IPS DF 6.9 (cell line): Measurements from ENCODE around the gene PPP1R12C.

ENCODE experiments used
- DNase-seq: peaks from one replicate; pipeline ENCODE4 v3.0.0-alpha.2; 2013; ENCODE audit warnings: low read depth, low spot score
- H3K27ac ChIP-seq: one replicate; pipeline ENCODE4 v1.5.1; 2013; ENCODE audit warnings: low read length, control low read depth
- H3K27me3 ChIP-seq: 2 replicates; pipeline ENCODE4 v1.6.1; 2013; ENCODE audit warnings: mild to moderate bottlenecking, low read length; ENCODE audit not compliant: control insufficient read depth, insufficient read depth
- H3K36me3 ChIP-seq: 2 replicates; pipeline ENCODE4 v1.6.1; 2013; ENCODE audit warnings: low read length; ENCODE audit not compliant: control insufficient read depth, insufficient read depth
- H3K4me1 ChIP-seq: 2 replicates; pipeline ENCODE4 v1.6.1; 2013; ENCODE audit warnings: low read length; ENCODE audit not compliant: control insufficient read depth, insufficient read depth
- H3K4me3 ChIP-seq: 2 replicates; pipeline ENCODE4 v1.5.1; 2013; ENCODE audit warnings: mild to moderate bottlenecking, low read length
- H3K9me3 ChIP-seq: 2 replicates; pipeline ENCODE4 v1.6.1; 2013; ENCODE audit warnings: low read length, inconsistent platforms; ENCODE audit not compliant: control insufficient read depth, insufficient read depth
- WGBS: extraction: QIAGEN DNeasy Blood & Tissue Kit; methylation state at CpG from one replicate; pipeline ENCODE4 v1.1.7; 2013; ENCODE audit warnings: mixed read lengths, missing lambda C conversion rate; ENCODE audit not compliant: insufficient read length, insufficient coverage; 5-methylcytosine and 5-hydroxymethylcytosine counted together

PPP1R12C gene

GRCh38 chr19:55118401-55118991, 1.1 kb upstream of the PPP1R12C start:
- Histone ChIP-seq H3K36me3 (no peaks in the 10 kb centered on the region; the same call in 1 of the 2 replicates), H3K4me3 (peak overlapping the region; percentile 89; the same call in 1 of the 2 replicates), H3K27me3 (no peaks in the 10 kb centered on the region), H3K27ac (no peak overlapping the region), H3K9me3 (no peaks in the 10 kb centered on the region), H3K4me1 (peaks cover 2% of the 10 kb centered on the region; the same call in 1 of the 2 replicates)
- DNase-seq = peak; percentile 98
- no CpG with 5 or more reads among the region's 22 CpGs for WGBS

- H3K4me1 ChIP-seq = peaks cover 2% of the 10 kb centered on the region; the same call in 1 of the 2 replicates
Observed at GRCh38 chr19:55117663-55118391, 390 bp upstream of the PPP1R12C start.

DNA sequence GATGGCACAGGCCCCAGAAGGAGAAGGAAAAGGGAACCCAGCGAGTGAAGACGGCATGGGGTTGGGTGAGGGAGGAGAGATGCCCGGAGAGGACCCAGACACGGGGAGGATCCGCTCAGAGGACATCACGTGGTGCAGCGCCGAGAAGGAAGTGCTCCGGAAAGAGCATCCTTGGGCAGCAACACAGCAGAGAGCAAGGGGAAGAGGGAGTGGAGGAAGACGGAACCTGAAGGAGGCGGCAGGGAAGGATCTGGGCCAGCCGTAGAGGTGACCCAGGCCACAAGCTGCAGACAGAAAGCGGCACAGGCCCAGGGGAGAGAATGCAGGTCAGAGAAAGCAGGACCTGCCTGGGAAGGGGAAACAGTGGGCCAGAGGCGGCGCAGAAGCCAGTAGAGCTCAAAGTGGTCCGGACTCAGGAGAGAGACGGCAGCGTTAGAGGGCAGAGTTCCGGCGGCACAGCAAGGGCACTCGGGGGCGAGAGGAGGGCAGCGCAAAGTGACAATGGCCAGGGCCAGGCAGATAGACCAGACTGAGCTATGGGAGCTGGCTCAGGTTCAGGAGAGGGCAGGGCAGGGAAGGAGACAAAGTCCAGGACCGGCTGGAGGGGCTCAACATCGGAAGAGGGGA, 1.1 kb downstream of the PPP1R12C start:
- Histone ChIP-seq H3K27me3 (no peaks in the 10 kb centered on the region), H3K9me3 (no peaks in the 10 kb centered on the region), H3K27ac (no peak overlapping the region), H3K36me3 (peaks cover 4% of the 10 kb centered on the region; the same call in 1 of the 2 replicates), H3K4me1 (peaks cover 2% of the 10 kb centered on the region; the same call in 1 of the 2 replicates), H3K4me3 (peak overlapping the region; percentile 86)
- no CpG with 5 or more reads among the region's 25 CpGs for WGBS
- DNase-seq = no peak

More at GRCh38 chr19:55117663-55118391, 390 bp upstream of the PPP1R12C start:
- H3K36me3 ChIP-seq = no peaks in the 10 kb centered on the region; the same call in 1 of the 2 replicates
- H3K4me3 ChIP-seq = peak overlapping the region; percentile 89; the same call in 1 of the 2 replicates
- no peak overlapping the region for H3K27ac ChIP-seq
- H3K9me3 ChIP-seq = no peaks in the 10 kb centered on the region
- WGBS = no CpG with 5 or more reads among the region's 44 CpGs
- no peaks in the 10 kb centered on the region for H3K27me3 ChIP-seq
- peak; percentile 91 for DNase-seq

DNA sequence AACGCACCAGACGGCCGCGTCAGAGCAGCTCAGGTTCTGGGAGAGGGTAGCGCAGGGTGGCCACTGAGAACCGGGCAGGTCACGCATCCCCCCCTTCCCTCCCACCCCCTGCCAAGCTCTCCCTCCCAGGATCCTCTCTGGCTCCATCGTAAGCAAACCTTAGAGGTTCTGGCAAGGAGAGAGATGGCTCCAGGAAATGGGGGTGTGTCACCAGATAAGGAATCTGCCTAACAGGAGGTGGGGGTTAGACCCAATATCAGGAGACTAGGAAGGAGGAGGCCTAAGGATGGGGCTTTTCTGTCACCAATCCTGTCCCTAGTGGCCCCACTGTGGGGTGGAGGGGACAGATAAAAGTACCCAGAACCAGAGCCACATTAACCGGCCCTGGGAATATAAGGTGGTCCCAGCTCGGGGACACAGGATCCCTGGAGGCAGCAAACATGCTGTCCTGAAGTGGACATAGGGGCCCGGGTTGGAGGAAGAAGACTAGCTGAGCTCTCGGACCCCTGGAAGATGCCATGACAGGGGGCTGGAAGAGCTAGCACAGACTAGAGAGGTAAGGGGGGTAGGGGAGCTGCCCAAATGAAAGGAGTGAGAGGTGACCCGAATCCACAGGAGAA, 1.9 kb downstream of the PPP1R12C start:
- Histone ChIP-seq H3K4me3 (no peak overlapping the region), H3K9me3 (no peaks in the 10 kb centered on the region), H3K27ac (no peak overlapping the region), H3K36me3 (peaks cover 4% of the 10 kb centered on the region; the same call in 1 of the 2 replicates), H3K4me1 (peaks cover 2% of the 10 kb centered on the region; the same call in 1 of the 2 replicates), H3K27me3 (no peaks in the 10 kb centered on the region)
- WGBS = no CpG with 5 or more reads among the region's 13 CpGs
- no peak for DNase-seq

DNA sequence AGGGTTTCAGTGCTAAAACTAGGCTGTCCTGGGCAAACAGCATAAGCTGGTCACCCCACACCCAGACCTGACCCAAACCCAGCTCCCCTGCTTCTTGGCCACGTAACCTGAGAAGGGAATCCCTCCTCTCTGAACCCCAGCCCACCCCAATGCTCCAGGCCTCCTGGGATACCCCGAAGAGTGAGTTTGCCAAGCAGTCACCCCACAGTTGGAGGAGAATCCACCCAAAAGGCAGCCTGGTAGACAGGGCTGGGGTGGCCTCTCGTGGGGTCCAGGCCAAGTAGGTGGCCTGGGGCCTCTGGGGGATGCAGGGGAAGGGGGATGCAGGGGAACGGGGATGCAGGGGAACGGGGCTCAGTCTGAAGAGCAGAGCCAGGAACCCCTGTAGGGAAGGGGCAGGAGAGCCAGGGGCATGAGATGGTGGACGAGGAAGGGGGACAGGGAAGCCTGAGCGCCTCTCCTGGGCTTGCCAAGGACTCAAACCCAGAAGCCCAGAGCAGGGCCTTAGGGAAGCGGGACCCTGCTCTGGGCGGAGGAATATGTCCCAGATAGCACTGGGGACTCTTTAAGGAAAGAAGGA, 2.8 kb downstream of the PPP1R12C start:
- whole genome bisulfite sequencing = no CpG with 5 or more reads among the region's 9 CpGs
- Histone ChIP-seq H3K27me3 (no peaks in the 10 kb centered on the region), H3K4me3 (no peak overlapping the region), H3K9me3 (no peaks in the 10 kb centered on the region), H3K27ac (no peak overlapping the region), H3K36me3 (peaks cover 4% of the 10 kb centered on the region; the same call in 1 of the 2 replicates), H3K4me1 (peaks cover 2% of the 10 kb centered on the region; the same call in 1 of the 2 replicates)
- DNase-seq = no peak

DNA sequence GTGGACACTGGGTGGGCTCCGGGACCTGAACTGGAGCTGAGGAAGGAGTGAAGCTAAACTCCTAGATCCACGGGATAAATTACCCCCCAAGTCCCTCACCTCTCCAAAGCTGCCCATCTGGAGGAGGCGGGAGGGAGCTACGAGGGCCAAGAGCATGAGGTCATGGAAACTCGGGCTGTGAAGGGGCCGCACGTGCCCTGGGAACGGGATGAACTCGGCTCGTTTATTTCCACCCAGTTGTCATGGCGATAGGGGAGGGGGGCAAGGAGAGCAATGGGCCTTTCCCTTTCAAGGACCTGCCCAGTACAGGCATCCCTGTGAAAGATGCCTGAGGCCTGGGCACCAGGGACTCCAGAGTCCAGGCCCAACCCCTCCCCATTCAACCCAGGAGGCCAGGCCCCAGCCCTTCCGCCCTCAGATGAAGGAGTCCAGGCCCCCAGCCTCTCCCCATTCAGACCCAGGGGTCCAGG, 3.8 kb downstream of the PPP1R12C start:
- H3K4me3 ChIP-seq = no peak overlapping the region
- peaks cover 4% of the 10 kb centered on the region; the same call in 1 of the 2 replicates for H3K36me3 ChIP-seq
- no CpG with 5 or more reads among the region's 12 CpGs for WGBS
- DNase-seq = no peak
- no peaks in the 10 kb centered on the region for H3K27me3 ChIP-seq
- H3K4me1 ChIP-seq = peaks cover 2% of the 10 kb centered on the region; the same call in 1 of the 2 replicates
- H3K27ac ChIP-seq = no peak overlapping the region
- H3K9me3 ChIP-seq = no peaks in the 10 kb centered on the region

DNA sequence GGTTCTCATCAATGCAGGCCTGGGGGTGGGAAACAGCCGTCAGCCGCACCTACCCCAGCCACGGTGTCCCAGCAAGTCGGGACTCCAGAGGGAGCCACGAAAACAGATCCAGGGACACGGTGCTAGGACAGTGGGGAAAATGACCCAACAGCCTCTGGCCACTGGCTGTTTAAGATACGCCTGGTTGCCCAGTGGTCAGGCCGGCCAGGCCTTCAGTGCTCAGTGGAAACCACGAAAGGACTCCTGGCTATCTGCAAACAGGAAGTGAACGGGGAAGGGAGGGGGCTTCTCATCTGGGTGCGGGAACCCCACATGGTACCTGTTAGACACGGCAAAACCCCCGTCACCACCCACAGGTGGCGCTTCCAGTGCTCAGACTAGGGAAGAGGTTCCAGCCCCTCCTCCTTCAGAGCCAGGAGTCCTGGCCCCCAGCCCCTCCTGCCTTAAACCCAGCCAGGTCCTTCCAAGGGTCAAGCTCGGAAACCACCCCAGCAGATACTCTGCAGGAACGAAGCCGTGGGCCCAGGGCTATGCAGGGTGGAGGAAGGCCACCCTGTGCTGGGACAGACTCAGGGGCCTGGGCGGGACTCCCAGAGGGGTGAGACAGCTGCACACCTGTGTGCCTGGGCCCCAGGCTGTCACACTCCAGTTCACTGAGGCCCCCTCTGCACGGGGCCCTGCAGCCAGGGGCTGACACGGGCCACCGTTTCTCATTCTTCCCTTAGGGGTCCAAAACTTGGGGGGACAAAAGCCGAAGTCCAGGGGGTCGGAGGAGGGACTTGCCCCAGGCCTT, 4.5 kb downstream of the PPP1R12C start:
- no peaks in the 10 kb centered on the region for H3K27me3 ChIP-seq
- no CpG with 5 or more reads among the region's 23 CpGs for WGBS
- no peak for DNase-seq
- no peak overlapping the region for H3K4me3 ChIP-seq
- peaks cover 2% of the 10 kb centered on the region; the same call in 1 of the 2 replicates for H3K4me1 ChIP-seq
- no peak overlapping the region for H3K27ac ChIP-seq
- peaks cover 4% of the 10 kb centered on the region; the same call in 1 of the 2 replicates for H3K36me3 ChIP-seq
- no peaks in the 10 kb centered on the region for H3K9me3 ChIP-seq

- no peak overlapping the region for H3K27ac ChIP-seq
Observed at GRCh38 chr19:55112246-55112776, 5.1 kb downstream of the PPP1R12C start.

GRCh38 chr19:55111238-55111831, 6.1 kb downstream of the PPP1R12C start:
- Histone ChIP-seq H3K36me3 (peaks cover 7% of the 10 kb centered on the region; the same call in 1 of the 2 replicates), H3K27me3 (no peaks in the 10 kb centered on the region), H3K4me1 (peaks cover 2% of the 10 kb centered on the region; the same call in 1 of the 2 replicates), H3K4me3 (no peak overlapping the region), H3K9me3 (no peaks in the 10 kb centered on the region), H3K27ac (no peak overlapping the region)
- DNase-seq = no peak
- no CpG with 5 or more reads among the region's 21 CpGs for WGBS

More at GRCh38 chr19:55112246-55112776, 5.1 kb downstream of the PPP1R12C start:
- H3K27me3 ChIP-seq = no peaks in the 10 kb centered on the region
- peaks cover 2% of the 10 kb centered on the region; the same call in 1 of the 2 replicates for H3K4me1 ChIP-seq
- no CpG with 5 or more reads among the region's 25 CpGs for WGBS
- no peak overlapping the region for H3K4me3 ChIP-seq
- DNase-seq = no peak
- peaks cover 4% of the 10 kb centered on the region; the same call in 1 of the 2 replicates for H3K36me3 ChIP-seq
- no peaks in the 10 kb centered on the region for H3K9me3 ChIP-seq
